ENCODE measurements around the gene TTLL11.

GRCh38 chr9:121912812-121913627 is 180.1 kb downstream of the TTLL11 start:
- TF ChIP-seq POLR2A (IDR thresholded peaks at IDR 0.05) = no peak
- TF ChIP-seq, protein P1, sequence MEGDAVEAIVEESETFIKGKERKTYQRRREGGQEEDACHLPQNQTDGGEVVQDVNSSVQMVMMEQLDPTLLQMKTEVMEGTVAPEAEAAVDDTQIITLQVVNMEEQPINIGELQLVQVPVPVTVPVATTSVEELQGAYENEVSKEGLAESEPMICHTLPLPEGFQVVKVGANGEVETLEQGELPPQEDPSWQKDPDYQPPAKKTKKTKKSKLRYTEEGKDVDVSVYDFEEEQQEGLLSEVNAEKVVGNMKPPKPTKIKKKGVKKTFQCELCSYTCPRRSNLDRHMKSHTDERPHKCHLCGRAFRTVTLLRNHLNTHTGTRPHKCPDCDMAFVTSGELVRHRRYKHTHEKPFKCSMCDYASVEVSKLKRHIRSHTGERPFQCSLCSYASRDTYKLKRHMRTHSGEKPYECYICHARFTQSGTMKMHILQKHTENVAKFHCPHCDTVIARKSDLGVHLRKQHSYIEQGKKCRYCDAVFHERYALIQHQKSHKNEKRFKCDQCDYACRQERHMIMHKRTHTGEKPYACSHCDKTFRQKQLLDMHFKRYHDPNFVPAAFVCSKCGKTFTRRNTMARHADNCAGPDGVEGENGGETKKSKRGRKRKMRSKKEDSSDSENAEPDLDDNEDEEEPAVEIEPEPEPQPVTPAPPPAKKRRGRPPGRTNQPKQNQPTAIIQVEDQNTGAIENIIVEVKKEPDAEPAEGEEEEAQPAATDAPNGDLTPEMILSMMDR (IDR thresholded peaks at IDR 0.05) = no peak

Data from uterus (tissue), 2 donors.